HepG2 (cell line): Measurements from ENCODE around the gene TNFSF12. TPM values are rescaled to one million over a fixed set of nuclear protein-coding genes. Genes with fewer than 3 reads are reported as not detected.
A peak's percentile ranks its signal among the peaks of the same experiment; 100 is the strongest.

Source experiments
- DMTF1 ChIP-seq: sonication (generic); formaldehyde crosslinking; IDR thresholded peaks from 2 replicates; pipeline ENCODE4 v1.4.0; 2020; ENCODE audit warnings: mild to moderate bottlenecking, missing genetic modification reagents
- E2F1 ChIP-seq: sonication (generic); formaldehyde crosslinking; IDR thresholded peaks from 2 replicates; pipeline ENCODE4 v1.5.0; 2020; ENCODE audit warnings: missing genetic modification reagents
- FOXK2 ChIP-seq: fragments of 450-650 bp; IDR thresholded peaks from 2 replicates; pipeline ENCODE4 v1.6.1; 2016
- KDM3A ChIP-seq: IDR thresholded peaks from 2 replicates; pipeline ENCODE4 v1.6.1; 2018; ENCODE audit warnings: low read depth, missing compliant biosample characterization
- KLF13 ChIP-seq: sonication (generic); formaldehyde crosslinking; IDR thresholded peaks from 2 replicates; pipeline ENCODE4 v1.4.0; 2020; ENCODE audit warnings: mild to moderate bottlenecking, missing genetic modification reagents
- MBD4 ChIP-seq: IDR thresholded peaks from 2 replicates; pipeline ENCODE4 v1.6.1; 2012; ENCODE audit warnings: low read length, inconsistent platforms, borderline replicate concordance
- NKX3-1 ChIP-seq: sonication (generic); formaldehyde crosslinking; IDR thresholded peaks from 2 replicates; pipeline ENCODE4 v1.5.0; 2020; ENCODE audit warnings: missing genetic modification reagents
- RFX5 ChIP-seq: IDR thresholded peaks from 2 replicates; pipeline ENCODE4 v1.6.1; 2011; ENCODE audit warnings: low read depth, low read length, improper control_type of control experiment
- SCMH1 ChIP-seq: sonication (generic); formaldehyde crosslinking; IDR thresholded peaks from 2 replicates; pipeline ENCODE4 v1.9.0; 2021; ENCODE audit warnings: missing genetic modification reagents, mild to moderate bottlenecking, borderline replicate concordance
- SIX4 ChIP-seq: sonication (generic); formaldehyde crosslinking; IDR thresholded peaks from 2 replicates; pipeline ENCODE4 v1.4.0; 2020; ENCODE audit warnings: missing genetic modification reagents
- ZNF407 ChIP-seq: sonication (generic); formaldehyde crosslinking; IDR thresholded peaks from one replicate; pipeline ENCODE4 v1.5.1; 2020; ENCODE audit warnings: mild to moderate bottlenecking, missing genetic modification reagents; ENCODE audit errors: not compliant biosample characterization
- ZNF609 ChIP-seq: sonication (generic); formaldehyde crosslinking; IDR thresholded peaks from 2 replicates; pipeline ENCODE4 v1.4.0; 2020; ENCODE audit warnings: mild to moderate bottlenecking, missing genetic modification reagents, borderline replicate concordance
- ZSCAN9 ChIP-seq: IDR thresholded peaks from 2 replicates; pipeline ENCODE4 v1.6.1; 2016; ENCODE audit warnings: borderline replicate concordance
- polyA plus RNA-seq, 8 experiments: library from polyadenylated mRNA; depleted of rRNA in 3 of 8; stranded (reverse) in 7 of 8; unstranded in 1 of 8; fragments of >200 nt; fragmentation: Illumina TruSeq in 4 of 8; extraction: Trizol in 4 of 8; gene quantifications; 2 replicates each; pipeline versions ENCODE4 v1.2.1 to v1.2.3, GENCODE V29; 2011 to 2016; ENCODE audit warnings: low read depth in 4 of 8, missing spikeins in 1 of 8, mixed read lengths in 1 of 8; ENCODE audit not compliant: insufficient read depth in 1 of 8
- total RNA-seq, 5 experiments: library from RNA; depleted of rRNA; stranded (reverse); fragments of >200 nt; fragmentation: Illumina TruSeq; extraction: Trizol; gene quantifications; 2 replicates each; pipeline ENCODE4 v1.2.3, GENCODE V29; 2016; ENCODE audit warnings: low read depth in 1 of 5

TNFSF12 gene
- total and polyA plus RNA-seq, 2 of the 13 experiments (the other 11 are each of a cell fraction or from before 2014, with no cell fraction given), result 0.93 to 7.2 TPM

GRCh38 chr17:7561589-7562207 lies 12.8 kb downstream of the TNFSF12 start, which contains the start of gene SENP3 (continued):
- no peak for TF ChIP-seq ZNF407 (CRISPR knock-in tag)
- no peak for TF ChIP-seq ZSCAN9
- TF ChIP-seq RFX5, result no peak; the same call in 1 of the 2 replicates
- no peak for TF ChIP-seq FOXK2
- TF ChIP-seq ZNF609 (CRISPR knock-in tag), result no peak
- no peak for TF ChIP-seq SIX4
- no peak for TF ChIP-seq NKX3-1 (CRISPR knock-in tag)
- TF ChIP-seq DMTF1 (CRISPR knock-in tag), result no peak
- no peak for TF ChIP-seq SCMH1
- TF ChIP-seq KLF13 (CRISPR knock-in tag), result no peak
- TF ChIP-seq MBD4, result no peak
- TF ChIP-seq E2F1 (CRISPR knock-in tag), result peak; percentile 65
- no peak for TF ChIP-seq KDM3A (CRISPR knock-in tag)
